ENCODE data around the gene GARNL3.

The GARNL3 gene

GRCh38 chr9:127360829-127361228 lies 96.3 kb downstream of the GARNL3 start:
- H3K27ac ChIP-seq (ENCODE audit: insufficient read depth, low read depth, low read length, poor library complexity, severe bottlenecking) = no peak overlapping the region
- no peaks in the 10 kb centered on the region for H3K36me3 ChIP-seq (ENCODE audit: control insufficient read depth, insufficient read depth, low read length)
- WGBS, 2 experiments = 35 to 36% methylated on average over 2 of the region's 2 CpGs
- H3K9me3 ChIP-seq (ENCODE audit: control insufficient read depth, low read length) = no peaks in the 10 kb centered on the region
- H3K27me3 ChIP-seq (ENCODE audit: control insufficient read depth, insufficient read depth, low read length, poor library complexity, severe bottlenecking) = no peaks in the 10 kb centered on the region
- no peaks in the 10 kb centered on the region for H3K4me1 ChIP-seq (ENCODE audit: control insufficient read depth, insufficient read depth, low read length)
- H3K4me3 ChIP-seq (ENCODE audit: insufficient read depth, low read depth, low read length) = no peak overlapping the region

DNA sequence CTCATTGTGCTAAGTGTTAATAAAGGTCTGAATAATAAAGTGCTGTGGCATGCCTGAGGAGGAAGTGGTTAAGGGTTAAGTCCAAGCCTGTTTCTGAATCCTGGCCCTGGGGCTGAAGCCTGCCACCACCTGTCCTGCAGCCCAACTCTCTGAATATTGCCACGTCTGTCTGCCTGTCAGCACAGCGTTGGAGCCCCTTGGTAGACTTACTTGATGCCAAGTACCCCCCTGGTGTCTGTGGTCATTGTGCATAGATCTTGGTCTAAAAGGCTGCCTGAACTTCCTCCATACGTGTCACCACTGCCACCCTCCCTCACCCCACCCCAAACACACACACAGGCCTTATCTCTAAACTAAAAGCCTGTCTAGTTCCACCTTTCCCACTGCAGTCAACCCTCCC lies 97.0 kb downstream of the GARNL3 start:
- WGBS, 2 experiments = 89 to 94% methylated on average over 3 of the region's 3 CpGs
- Histone ChIP-seq H3K4me3 (ENCODE audit: insufficient read depth, low read depth, low read length) (no peak overlapping the region), H3K9me3 (ENCODE audit: control insufficient read depth, low read length) (no peaks in the 10 kb centered on the region), H3K27me3 (ENCODE audit: control insufficient read depth, insufficient read depth, low read length, poor library complexity, severe bottlenecking) (no peaks in the 10 kb centered on the region), H3K36me3 (ENCODE audit: control insufficient read depth, insufficient read depth, low read length) (no peaks in the 10 kb centered on the region), H3K27ac (ENCODE audit: insufficient read depth, low read depth, low read length, poor library complexity, severe bottlenecking) (no peak overlapping the region), H3K4me1 (ENCODE audit: control insufficient read depth, insufficient read depth, low read length) (no peaks in the 10 kb centered on the region)

DNA sequence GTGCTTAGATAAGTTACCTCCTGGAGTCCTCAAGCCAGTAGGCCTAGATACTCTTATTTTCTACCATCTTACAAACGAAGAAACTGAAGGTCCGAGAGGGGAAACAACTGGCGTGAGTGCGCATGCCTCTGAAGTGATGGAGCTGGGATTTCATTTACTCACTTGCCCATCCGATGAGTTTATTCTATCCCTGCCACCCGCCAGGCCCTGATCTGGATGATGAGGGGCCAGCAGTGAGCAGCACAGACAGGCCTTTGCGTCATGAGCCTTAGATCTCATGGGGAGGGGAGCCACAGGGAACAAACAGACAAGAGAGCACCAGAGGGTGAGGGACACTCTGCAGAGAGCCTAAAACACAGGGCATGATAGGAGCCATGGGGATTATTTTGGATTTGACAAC lies 98.3 kb downstream of the GARNL3 start:
- Histone ChIP-seq H3K36me3 (ENCODE audit: control insufficient read depth, insufficient read depth, low read length) (no peaks in the 10 kb centered on the region), H3K9me3 (ENCODE audit: control insufficient read depth, low read length) (no peaks in the 10 kb centered on the region), H3K27ac (ENCODE audit: insufficient read depth, low read depth, low read length, poor library complexity, severe bottlenecking) (no peak overlapping the region), H3K4me1 (ENCODE audit: control insufficient read depth, insufficient read depth, low read length) (no peaks in the 10 kb centered on the region), H3K27me3 (ENCODE audit: control insufficient read depth, insufficient read depth, low read length, poor library complexity, severe bottlenecking) (no peaks in the 10 kb centered on the region), H3K4me3 (ENCODE audit: insufficient read depth, low read depth, low read length) (no peak overlapping the region)
- 94% methylated on average over 7 of the region's 7 CpGs for WGBS, 2 experiments

DNA sequence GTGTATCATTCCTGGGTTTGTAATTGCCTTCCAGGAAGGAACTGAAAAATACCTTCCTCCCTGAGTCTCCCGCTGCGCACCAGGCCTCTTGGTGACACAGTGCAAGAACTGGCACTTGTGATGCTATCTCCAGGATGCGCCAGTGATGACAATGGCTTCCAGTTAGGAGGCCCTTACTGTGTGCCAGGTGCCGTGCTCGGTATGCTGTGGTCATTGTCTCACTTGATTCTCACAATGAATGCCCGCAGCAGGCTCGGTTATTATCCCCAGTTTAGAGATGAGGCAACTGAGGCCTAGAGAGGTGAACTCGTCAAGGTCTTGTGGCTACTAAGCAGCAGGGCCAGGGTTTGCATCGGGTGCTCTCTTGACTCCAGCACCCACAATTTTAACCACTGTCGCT lies 100.9 kb downstream of the GARNL3 start:
- 93 to 97% methylated on average over 10 of the region's 10 CpGs for WGBS, 2 experiments
- H3K36me3 ChIP-seq (ENCODE audit: control insufficient read depth, insufficient read depth, low read length) = no peaks in the 10 kb centered on the region
- H3K9me3 ChIP-seq (ENCODE audit: control insufficient read depth, low read length) = no peaks in the 10 kb centered on the region
- no peaks in the 10 kb centered on the region for H3K27me3 ChIP-seq (ENCODE audit: control insufficient read depth, insufficient read depth, low read length, poor library complexity, severe bottlenecking)
- no peak overlapping the region for H3K27ac ChIP-seq (ENCODE audit: insufficient read depth, low read depth, low read length, poor library complexity, severe bottlenecking)
- H3K4me1 ChIP-seq (ENCODE audit: control insufficient read depth, insufficient read depth, low read length) = no peaks in the 10 kb centered on the region
- no peak overlapping the region for H3K4me3 ChIP-seq (ENCODE audit: insufficient read depth, low read depth, low read length)

GRCh38 chr9:127366594-127366993 lies 102.0 kb downstream of the GARNL3 start:
- Histone ChIP-seq H3K36me3 (ENCODE audit: control insufficient read depth, insufficient read depth, low read length) (no peaks in the 10 kb centered on the region), H3K4me1 (ENCODE audit: control insufficient read depth, insufficient read depth, low read length) (no peaks in the 10 kb centered on the region), H3K27me3 (ENCODE audit: control insufficient read depth, insufficient read depth, low read length, poor library complexity, severe bottlenecking) (no peaks in the 10 kb centered on the region), H3K9me3 (ENCODE audit: control insufficient read depth, low read length) (no peaks in the 10 kb centered on the region), H3K4me3 (ENCODE audit: insufficient read depth, low read depth, low read length) (no peak overlapping the region), H3K27ac (ENCODE audit: insufficient read depth, low read depth, low read length, poor library complexity, severe bottlenecking) (no peak overlapping the region)
- 94% methylated on average over 7 of the region's 7 CpGs for WGBS, 2 experiments

DNA sequence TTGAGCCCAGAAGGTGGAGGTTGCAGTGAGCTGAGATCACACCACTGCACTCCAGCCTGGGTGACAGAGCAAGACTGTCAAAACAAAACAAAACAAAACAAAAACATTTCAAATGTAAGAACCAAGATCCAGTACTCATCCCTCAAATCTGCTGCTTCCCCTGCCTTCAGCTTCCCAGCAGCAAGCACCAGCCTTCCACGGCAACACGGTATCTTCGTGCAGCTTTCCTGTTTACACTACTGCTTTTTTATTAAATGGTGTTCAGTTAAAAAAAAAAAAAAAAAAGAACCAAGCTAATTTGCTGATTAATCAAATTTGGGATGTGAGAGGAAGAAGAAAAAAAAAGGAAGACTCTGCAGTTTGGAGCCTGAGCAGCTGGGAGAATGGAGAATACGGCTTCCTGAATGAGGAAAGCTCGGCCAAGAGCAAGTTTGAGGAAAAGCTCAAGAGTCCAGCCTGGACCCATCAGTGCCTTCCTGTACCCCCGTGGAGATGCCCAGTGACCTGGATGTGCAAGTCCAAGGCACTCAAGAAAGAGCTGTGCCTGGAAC lies 104.4 kb downstream of the GARNL3 start:
- 92 to 95% methylated on average over 5 to 6 of the region's 6 CpGs for WGBS, 2 experiments
- H3K27me3 ChIP-seq (ENCODE audit: control insufficient read depth, insufficient read depth, low read length, poor library complexity, severe bottlenecking) = no peaks in the 10 kb centered on the region
- H3K27ac ChIP-seq (ENCODE audit: insufficient read depth, low read depth, low read length, poor library complexity, severe bottlenecking) = no peak overlapping the region
- no peaks in the 10 kb centered on the region for H3K4me1 ChIP-seq (ENCODE audit: control insufficient read depth, insufficient read depth, low read length)
- no peak overlapping the region for H3K4me3 ChIP-seq (ENCODE audit: insufficient read depth, low read depth, low read length)
- no peaks in the 10 kb centered on the region for H3K9me3 ChIP-seq (ENCODE audit: control insufficient read depth, low read length)
- no peaks in the 10 kb centered on the region for H3K36me3 ChIP-seq (ENCODE audit: control insufficient read depth, insufficient read depth, low read length)

DNA sequence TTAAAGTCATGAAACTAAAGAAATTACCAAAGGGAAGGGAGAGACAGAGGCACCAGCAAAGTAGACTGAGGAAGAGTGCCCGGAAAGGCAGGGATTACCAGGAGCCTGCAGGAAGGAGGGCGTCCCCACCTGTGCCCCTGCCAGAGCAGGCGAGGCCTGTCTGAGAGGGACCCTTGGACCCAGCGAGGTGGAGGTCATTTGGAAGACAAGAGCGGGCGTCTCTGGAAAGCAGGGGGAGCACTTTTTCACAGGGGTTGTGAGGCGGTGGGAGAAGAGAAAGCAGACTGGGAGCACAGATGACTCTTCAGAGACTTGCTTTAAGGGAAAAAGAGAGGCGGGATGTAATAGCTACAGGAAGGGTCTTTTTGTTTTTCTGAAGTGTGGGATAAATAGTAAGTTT lies 104.9 kb downstream of the GARNL3 start:
- H3K9me3 ChIP-seq (ENCODE audit: control insufficient read depth, low read length) = no peaks in the 10 kb centered on the region
- H3K27ac ChIP-seq (ENCODE audit: insufficient read depth, low read depth, low read length, poor library complexity, severe bottlenecking) = no peak overlapping the region
- H3K27me3 ChIP-seq (ENCODE audit: control insufficient read depth, insufficient read depth, low read length, poor library complexity, severe bottlenecking) = no peaks in the 10 kb centered on the region
- 73 to 76% methylated on average over 8 of the region's 8 CpGs for WGBS, 2 experiments
- no peak overlapping the region for H3K4me3 ChIP-seq (ENCODE audit: insufficient read depth, low read depth, low read length)
- no peaks in the 10 kb centered on the region for H3K4me1 ChIP-seq (ENCODE audit: control insufficient read depth, insufficient read depth, low read length)
- no peaks in the 10 kb centered on the region for H3K36me3 ChIP-seq (ENCODE audit: control insufficient read depth, insufficient read depth, low read length)

DNA sequence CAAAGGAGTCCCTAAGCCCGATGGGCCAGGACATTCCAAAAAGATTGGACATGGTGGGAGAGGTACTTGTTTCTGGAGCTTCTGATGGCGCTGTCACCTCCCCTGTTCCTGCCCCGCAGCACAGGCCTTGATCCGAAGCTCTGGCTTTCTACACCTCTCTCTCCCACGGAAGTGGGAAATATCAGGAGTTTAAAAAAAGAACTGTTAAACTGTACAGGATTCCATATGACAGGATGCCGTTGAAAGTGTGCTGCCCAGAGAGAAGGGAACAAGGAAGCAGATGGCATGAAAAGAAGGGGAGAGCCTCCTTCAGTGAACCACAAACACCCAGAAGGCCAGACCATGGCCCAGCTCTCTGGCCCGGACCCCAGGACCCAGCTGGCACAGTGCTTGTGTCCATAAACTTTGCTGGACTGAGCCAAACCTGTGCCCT lies 105.6 kb downstream of the GARNL3 start:
- Histone ChIP-seq H3K4me1 (ENCODE audit: control insufficient read depth, insufficient read depth, low read length) (no peaks in the 10 kb centered on the region), H3K27me3 (ENCODE audit: control insufficient read depth, insufficient read depth, low read length, poor library complexity, severe bottlenecking) (no peaks in the 10 kb centered on the region), H3K27ac (ENCODE audit: insufficient read depth, low read depth, low read length, poor library complexity, severe bottlenecking) (no peak overlapping the region), H3K9me3 (ENCODE audit: control insufficient read depth, low read length) (no peaks in the 10 kb centered on the region), H3K36me3 (ENCODE audit: control insufficient read depth, insufficient read depth, low read length) (no peaks in the 10 kb centered on the region), H3K4me3 (ENCODE audit: insufficient read depth, low read depth, low read length) (no peak overlapping the region)
- 95 to 97% methylated on average over 7 of the region's 7 CpGs for WGBS, 2 experiments

- Histone ChIP-seq H3K4me1 (ENCODE audit: control insufficient read depth, insufficient read depth, low read length) (no peaks in the 10 kb centered on the region), H3K36me3 (ENCODE audit: control insufficient read depth, insufficient read depth, low read length) (no peaks in the 10 kb centered on the region), H3K9me3 (ENCODE audit: control insufficient read depth, low read length) (no peaks in the 10 kb centered on the region), H3K27me3 (ENCODE audit: control insufficient read depth, insufficient read depth, low read length, poor library complexity, severe bottlenecking) (no peaks in the 10 kb centered on the region), H3K27ac (ENCODE audit: insufficient read depth, low read depth, low read length, poor library complexity, severe bottlenecking) (no peak overlapping the region), H3K4me3 (ENCODE audit: insufficient read depth, low read depth, low read length) (no peak overlapping the region)
- WGBS, 2 experiments = 88 to 90% methylated on average over 13 of the region's 13 CpGs
Measured at GRCh38 chr9:127370672-127371648, 106.4 kb downstream of the GARNL3 start.

- H3K9me3 ChIP-seq (ENCODE audit: control insufficient read depth, low read length) = no peaks in the 10 kb centered on the region
- H3K4me3 ChIP-seq (ENCODE audit: insufficient read depth, low read depth, low read length) = no peak overlapping the region
Measured at GRCh38 chr9:127380479-127380878, 115.9 kb downstream of the GARNL3 start.

More at GRCh38 chr9:127380479-127380878, 115.9 kb downstream of the GARNL3 start:
- no peaks in the 10 kb centered on the region for H3K36me3 ChIP-seq (ENCODE audit: control insufficient read depth, insufficient read depth, low read length)
- no peaks in the 10 kb centered on the region for H3K4me1 ChIP-seq (ENCODE audit: control insufficient read depth, insufficient read depth, low read length)
- WGBS, 2 experiments = 97% methylated on average over 3 of the region's 3 CpGs
- no peak overlapping the region for H3K27ac ChIP-seq (ENCODE audit: insufficient read depth, low read depth, low read length, poor library complexity, severe bottlenecking)
- H3K27me3 ChIP-seq (ENCODE audit: control insufficient read depth, insufficient read depth, low read length, poor library complexity, severe bottlenecking) = no peaks in the 10 kb centered on the region
